Measurements from ENCODE around the gene SYNE1. TPM values are rescaled to one million over a fixed set of nuclear protein-coding genes. Genes with fewer than 3 reads are reported as not detected.
A peak's percentile ranks its signal among the peaks of the same experiment; 100 is the strongest.

The SYNE1 gene
- total and polyA plus RNA-seq, 11 donors, result 25.0 to 178 (median 112) TPM

DNA sequence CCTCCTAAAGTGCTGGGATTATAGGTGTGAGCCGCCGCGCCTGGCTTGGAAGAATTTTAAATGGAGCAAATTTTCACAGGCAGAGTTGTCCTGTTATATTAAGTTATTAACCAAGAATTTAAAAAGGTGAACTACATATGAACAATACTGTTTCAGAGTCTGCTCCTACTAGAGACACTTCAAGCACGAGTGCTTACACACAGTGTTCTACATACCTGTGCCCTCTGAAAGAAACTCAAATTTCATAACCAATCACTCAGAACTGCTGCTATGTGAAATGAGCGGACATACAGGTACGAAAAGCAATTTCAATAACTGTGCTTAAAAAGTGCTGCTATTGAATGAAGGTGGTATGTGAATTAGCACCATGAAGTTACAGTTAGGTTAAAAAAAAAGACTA lies 262.0 kb downstream of the SYNE1 start:
- no peak for TF ChIP-seq POLR2A (IDR thresholded peaks at IDR 0.05)
- Histone ChIP-seq H3K9me3 (no peaks in the 10 kb centered on the region), H3K36me3 (peaks cover 0 to 63% (median 53%) of the 10 kb centered on the region in 9 donors), H3K27me3 (no peaks in the 10 kb centered on the region), H3K27ac (no peak overlapping the region), H3K4me1 (peaks cover 0 to 11% (median 6%) of the 10 kb centered on the region in 12 donors), H3K4me3 (no peak overlapping the region)
- DNase-seq (no peak), ATAC-seq (no peak)
- WGBS, 4 donors, result 95 to 99% (median 97%) methylated on average over 6 of the region's 6 CpGs
- intact Hi-C loops (cut with DNase I), result no loop called here

DNA sequence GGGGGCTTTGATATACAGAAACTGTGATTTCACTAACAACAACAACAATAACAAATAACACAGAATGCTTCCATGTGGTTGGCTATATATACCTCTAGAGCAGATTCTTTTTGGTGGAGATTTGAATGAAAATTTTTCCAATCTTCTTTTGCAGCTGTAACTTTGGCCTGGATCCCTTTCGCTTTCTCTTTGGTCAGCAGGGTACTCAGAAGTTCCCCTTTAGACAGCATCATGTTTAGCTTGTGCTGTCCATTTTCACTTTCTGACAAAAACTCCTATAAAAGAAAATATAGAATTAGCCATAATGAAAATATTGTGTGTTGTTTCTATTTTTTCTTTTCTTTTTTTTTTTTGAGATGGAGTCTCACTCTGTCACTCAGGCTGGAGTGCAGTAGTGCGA lies 264.2 kb downstream of the SYNE1 start:
- no peak for DNase-seq
- H3K27ac ChIP-seq, result no peak overlapping the region
- WGBS, 4 donors, result 96 to 100% (median 99%) methylated on average over 2 of the region's 2 CpGs
- ATAC-seq, result no peak
- TF ChIP-seq POLR2A (IDR thresholded peaks at IDR 0.05), result no peak
- TF ChIP-seq, protein P1, sequence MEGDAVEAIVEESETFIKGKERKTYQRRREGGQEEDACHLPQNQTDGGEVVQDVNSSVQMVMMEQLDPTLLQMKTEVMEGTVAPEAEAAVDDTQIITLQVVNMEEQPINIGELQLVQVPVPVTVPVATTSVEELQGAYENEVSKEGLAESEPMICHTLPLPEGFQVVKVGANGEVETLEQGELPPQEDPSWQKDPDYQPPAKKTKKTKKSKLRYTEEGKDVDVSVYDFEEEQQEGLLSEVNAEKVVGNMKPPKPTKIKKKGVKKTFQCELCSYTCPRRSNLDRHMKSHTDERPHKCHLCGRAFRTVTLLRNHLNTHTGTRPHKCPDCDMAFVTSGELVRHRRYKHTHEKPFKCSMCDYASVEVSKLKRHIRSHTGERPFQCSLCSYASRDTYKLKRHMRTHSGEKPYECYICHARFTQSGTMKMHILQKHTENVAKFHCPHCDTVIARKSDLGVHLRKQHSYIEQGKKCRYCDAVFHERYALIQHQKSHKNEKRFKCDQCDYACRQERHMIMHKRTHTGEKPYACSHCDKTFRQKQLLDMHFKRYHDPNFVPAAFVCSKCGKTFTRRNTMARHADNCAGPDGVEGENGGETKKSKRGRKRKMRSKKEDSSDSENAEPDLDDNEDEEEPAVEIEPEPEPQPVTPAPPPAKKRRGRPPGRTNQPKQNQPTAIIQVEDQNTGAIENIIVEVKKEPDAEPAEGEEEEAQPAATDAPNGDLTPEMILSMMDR (IDR thresholded peaks at IDR 0.05), result no peak
- H3K4me3 ChIP-seq, result no peak overlapping the region
- H3K9me3 ChIP-seq, result no peaks in the 10 kb centered on the region
- intact Hi-C loops (cut with DNase I), result no loop called here
- H3K4me1 ChIP-seq, result peaks cover 0 to 25% (median 17%) of the 10 kb centered on the region in 12 donors
- peaks cover 0 to 84% (median 56%) of the 10 kb centered on the region in 9 donors for H3K36me3 ChIP-seq
- no peaks in the 10 kb centered on the region for H3K27me3 ChIP-seq

- no peak overlapping the region for H3K27ac ChIP-seq
- ATAC-seq, result no peak
- H3K4me3 ChIP-seq, result no peak overlapping the region
- peaks cover 0 to 24% (median 16%) of the 10 kb centered on the region in 12 donors for H3K4me1 ChIP-seq
- DNase-seq, result no peak
- H3K36me3 ChIP-seq, result peaks cover 0 to 94% (median 63%) of the 10 kb centered on the region in 9 donors
- no peaks in the 10 kb centered on the region for H3K27me3 ChIP-seq
- intact Hi-C loops (cut with DNase I), result no loop called here
- TF ChIP-seq, protein P1 (IDR thresholded peaks at IDR 0.05), result no peak
- TF ChIP-seq POLR2A (IDR thresholded peaks at IDR 0.05), result no peak
- H3K9me3 ChIP-seq, result no peaks in the 10 kb centered on the region
Measured at GRCh38 chr6:152371775-152372174, 265.4 kb downstream of the SYNE1 start.

- WGBS, 4 donors, result 44 to 58% (median 52%) methylated on average over 19 to 20 of the region's 20 CpGs
- TF ChIP-seq, protein P1 (IDR thresholded peaks at IDR 0.05), result no peak
- no peak for TF ChIP-seq POLR2A (IDR thresholded peaks at IDR 0.05)
- H3K4me3 ChIP-seq, result peak overlapping the region in 8 of 12 donors; percentile 8 to 32 (median 18)
Measured at GRCh38 chr6:152368751-152369624, 268.2 kb downstream of the SYNE1 start.

More at GRCh38 chr6:152368751-152369624, 268.2 kb downstream of the SYNE1 start:
- ATAC-seq, result peak; percentile 83 to 95 (median 84)
- intact Hi-C loops (cut with DNase I), result no loop called here
- Histone ChIP-seq H3K27ac (peak overlapping the region; percentile 32 to 79 (median 62)), H3K4me1 (peaks cover 0 to 24% (median 16%) of the 10 kb centered on the region in 12 donors), H3K9me3 (no peaks in the 10 kb centered on the region), H3K27me3 (no peaks in the 10 kb centered on the region), H3K36me3 (peaks cover 0 to 92% (median 61%) of the 10 kb centered on the region in 9 donors)
- DNase-seq, result peak in 4 of 5 donors; percentile 29 to 68 (median 46)

Data from heart left ventricle (tissue), 16 donors.